Neural cell (in vitro differentiated cells): ENCODE measurements around the gene DCAF5.

Experiments used
- EZH2 ChIP-seq: fragments of 200-600, 300-800 bp; shearing (Covaris generic), sonication (generic); IDR thresholded peaks from 2 replicates; pipeline ENCODE4 v1.6.1; 2014; ENCODE audit warnings: antibody characterized with exemption, low read length, borderline replicate concordance, mild to moderate bottlenecking; ENCODE audit not compliant: insufficient read depth, poor library complexity, severe bottlenecking
- MXI1 ChIP-seq: fragments of 450-650 bp; conservative IDR thresholded peaks from 2 replicates; pipeline ENCODE4 v1.6.1; 2014; ENCODE audit warnings: antibody characterized with exemption, mild to moderate bottlenecking; ENCODE audit not compliant: poor library complexity, severe bottlenecking
- POLR2AphosphoS5 ChIP-seq: IDR thresholded peaks from 2 replicates; pipeline ENCODE4 v1.6.1; 2012
- REST ChIP-seq: IDR thresholded peaks from 2 replicates; pipeline ENCODE4 v1.6.1; 2012; ENCODE audit warnings: borderline replicate concordance
- TF ChIP-seq, protein P1 (sequence below): fragments of 450-650 bp; IDR thresholded peaks from 2 replicates; pipeline ENCODE4 v1.5.1; 2014; ENCODE audit warnings: antibody characterized with exemption, mild to moderate bottlenecking, moderate library complexity; ENCODE audit not compliant: poor library complexity, severe bottlenecking

DNA sequence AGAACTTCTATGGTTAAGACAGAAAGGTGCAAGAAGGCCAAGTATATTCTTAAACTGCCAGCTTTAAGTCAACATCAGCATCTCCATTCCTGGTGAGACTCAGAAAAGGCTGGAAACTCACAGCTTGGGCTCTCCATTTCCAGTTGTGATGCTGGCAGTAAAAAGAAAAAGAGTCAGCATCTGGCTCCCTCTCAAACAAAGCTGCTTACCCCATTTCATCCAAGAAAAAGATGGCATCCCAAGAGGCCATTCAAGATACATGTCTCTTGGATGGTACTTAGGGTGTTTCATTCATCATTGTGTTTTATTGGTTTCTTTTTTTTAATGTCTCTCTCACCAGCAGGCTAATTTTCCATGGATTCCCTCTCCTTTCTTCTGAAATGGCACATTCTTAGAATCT, 61.9 kb downstream of the DCAF5 start:
- TF ChIP-seq, protein P1, sequence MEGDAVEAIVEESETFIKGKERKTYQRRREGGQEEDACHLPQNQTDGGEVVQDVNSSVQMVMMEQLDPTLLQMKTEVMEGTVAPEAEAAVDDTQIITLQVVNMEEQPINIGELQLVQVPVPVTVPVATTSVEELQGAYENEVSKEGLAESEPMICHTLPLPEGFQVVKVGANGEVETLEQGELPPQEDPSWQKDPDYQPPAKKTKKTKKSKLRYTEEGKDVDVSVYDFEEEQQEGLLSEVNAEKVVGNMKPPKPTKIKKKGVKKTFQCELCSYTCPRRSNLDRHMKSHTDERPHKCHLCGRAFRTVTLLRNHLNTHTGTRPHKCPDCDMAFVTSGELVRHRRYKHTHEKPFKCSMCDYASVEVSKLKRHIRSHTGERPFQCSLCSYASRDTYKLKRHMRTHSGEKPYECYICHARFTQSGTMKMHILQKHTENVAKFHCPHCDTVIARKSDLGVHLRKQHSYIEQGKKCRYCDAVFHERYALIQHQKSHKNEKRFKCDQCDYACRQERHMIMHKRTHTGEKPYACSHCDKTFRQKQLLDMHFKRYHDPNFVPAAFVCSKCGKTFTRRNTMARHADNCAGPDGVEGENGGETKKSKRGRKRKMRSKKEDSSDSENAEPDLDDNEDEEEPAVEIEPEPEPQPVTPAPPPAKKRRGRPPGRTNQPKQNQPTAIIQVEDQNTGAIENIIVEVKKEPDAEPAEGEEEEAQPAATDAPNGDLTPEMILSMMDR = no peak
- TF ChIP-seq EZH2 (no peak), MXI1 (no peak), REST (no peak), POLR2AphosphoS5 (no peak)
